Breast epithelium (tissue), 4 donors: ENCODE results near the gene CCDC14. TPM values are rescaled to one million over a fixed set of nuclear protein-coding genes. Genes with fewer than 3 reads are reported as not detected.

Source experiments
- DNase-seq, 2 donors: peaks; one replicate each; pipeline ENCODE4 v3.0.0-alpha.2; 2019; ENCODE audit warnings: low spot score in 2 of 2
- H3K27ac ChIP-seq, 2 donors: fragments of 200-600 bp; sonication (generic) in 1 of 2; one replicate each; pipeline ENCODE4 v1.5.1; 2016 to 2019; ENCODE audit warnings: mild to moderate bottlenecking in 1 of 2
- H3K27me3 ChIP-seq, 2 donors: fragments of 200-600 bp; sonication (generic) in 1 of 2; one replicate each; pipeline versions ENCODE4 v1.5.1 to v1.6.0; 2017 to 2019; ENCODE audit warnings: control low read depth in 1 of 2, mild to moderate bottlenecking in 1 of 2
- H3K36me3 ChIP-seq: fragments of 200-600 bp; one replicate; pipeline ENCODE4 v1.5.1; 2019
- H3K4me1 ChIP-seq, 2 donors: fragments of 200-600 bp; sonication (generic); one replicate each; pipeline ENCODE4 v1.5.1; 2016 to 2019; ENCODE audit warnings: control low read depth in 1 of 2
- H3K4me3 ChIP-seq, 3 donors: fragments of 200-600 bp; sonication (generic); 1 replicate in 2 of 3; 2 replicates in 1 of 3; pipeline ENCODE4 v1.5.1; 2016 to 2019; ENCODE audit warnings: mild to moderate bottlenecking in 3 of 3, moderate library complexity in 2 of 3
- H3K9me3 ChIP-seq, 2 donors: fragments of 200-600 bp; sonication (generic) in 1 of 2; one replicate each; pipeline ENCODE4 v1.5.1; 2016 to 2019; ENCODE audit warnings: control low read depth in 1 of 2
- CTCF ChIP-seq, 3 donors: fragments of 450-650 bp; IDR thresholded peaks; one replicate each; pipeline ENCODE4 v1.5.1; 2016 to 2017; ENCODE audit warnings: antibody characterized with exemption in 3 of 3, mild to moderate bottlenecking in 3 of 3, moderate library complexity in 3 of 3
- POLR2A ChIP-seq: fragments of 450-650 bp; IDR thresholded peaks from one replicate; pipeline ENCODE4 v1.6.1; 2016; ENCODE audit warnings: antibody characterized with exemption, mild to moderate bottlenecking, moderate library complexity
- POLR2AphosphoS5 ChIP-seq, 3 donors: sonication (generic); formaldehyde crosslinking; IDR thresholded peaks; one replicate each; pipeline ENCODE4 v1.6.1; 2017; ENCODE audit warnings: antibody characterized with exemption in 3 of 3
- intact Hi-C: fragments of 100-400 bp; cut with DNase I; formaldehyde crosslinking; loops from one replicate; pipeline ENCODE4 v1.15.1; 2023; ENCODE audit warnings: low total_unique reads
- total RNA-seq, 3 donors: library from RNA; depleted of rRNA; stranded (reverse); fragments of >200 nt; gene quantifications; one replicate each; pipeline ENCODE4 v1.1.0, GENCODE V29; 2016

CCDC14 gene
- total RNA-seq, 3 donors from 2014 or later: 43.2 to 94.7 (median 49.5) TPM

GRCh38 chr3:123872621-123873020, 88.4 kb downstream of the CCDC14 start:
- no peaks in the 10 kb centered on the region for H3K9me3 ChIP-seq
- no peaks in the 10 kb centered on the region for H3K4me1 ChIP-seq
- no peaks in the 10 kb centered on the region for H3K27me3 ChIP-seq
- H3K36me3 ChIP-seq: no peaks in the 10 kb centered on the region
- intact Hi-C loops: no loop called here
- no peak overlapping the region for H3K4me3 ChIP-seq
- TF ChIP-seq POLR2AphosphoS5 (IDR thresholded peaks at IDR 0.05): no peak
- no peak for TF ChIP-seq CTCF (IDR thresholded peaks at IDR 0.05)
- no peak for TF ChIP-seq POLR2A
- DNase-seq: no peak
- H3K27ac ChIP-seq: no peak overlapping the region

GRCh38 chr3:123871946-123872345, 89.1 kb downstream of the CCDC14 start:
- intact Hi-C loops: no loop called here
- Histone ChIP-seq H3K27ac (no peak overlapping the region), H3K36me3 (no peaks in the 10 kb centered on the region), H3K4me3 (no peak overlapping the region), H3K9me3 (no peaks in the 10 kb centered on the region), H3K4me1 (no peaks in the 10 kb centered on the region), H3K27me3 (no peaks in the 10 kb centered on the region)
- TF ChIP-seq CTCF (IDR thresholded peaks at IDR 0.05) (no peak), POLR2AphosphoS5 (IDR thresholded peaks at IDR 0.05) (no peak), POLR2A (no peak)
- DNase-seq: no peak

GRCh38 chr3:123870033-123870432, 91.0 kb downstream of the CCDC14 start:
- no peaks in the 10 kb centered on the region for H3K4me1 ChIP-seq
- H3K27me3 ChIP-seq: no peaks in the 10 kb centered on the region
- intact Hi-C loops: no loop called here
- TF ChIP-seq POLR2A: no peak
- TF ChIP-seq POLR2AphosphoS5 (IDR thresholded peaks at IDR 0.05): no peak
- TF ChIP-seq CTCF (IDR thresholded peaks at IDR 0.05): no peak
- no peaks in the 10 kb centered on the region for H3K36me3 ChIP-seq
- H3K4me3 ChIP-seq: no peak overlapping the region
- no peak for DNase-seq
- peaks cover 0 to 3% of the 10 kb centered on the region in 2 donors for H3K9me3 ChIP-seq
- no peak overlapping the region for H3K27ac ChIP-seq

- H3K4me1 ChIP-seq: no peaks in the 10 kb centered on the region
- no peaks in the 10 kb centered on the region for H3K36me3 ChIP-seq
- TF ChIP-seq POLR2A (no peak), POLR2AphosphoS5 (IDR thresholded peaks at IDR 0.05) (no peak)
- no peak for DNase-seq
- H3K9me3 ChIP-seq: peaks cover 0 to 3% of the 10 kb centered on the region in 2 donors
- no peak overlapping the region for H3K27ac ChIP-seq
- intact Hi-C loops: no loop called here
- H3K27me3 ChIP-seq: no peaks in the 10 kb centered on the region
- H3K4me3 ChIP-seq: no peak overlapping the region
Observed at GRCh38 chr3:123869165-123869564, 91.9 kb downstream of the CCDC14 start.

GRCh38 chr3:123864706-123865105, 96.3 kb downstream of the CCDC14 start:
- no peaks in the 10 kb centered on the region for H3K4me1 ChIP-seq
- intact Hi-C loops: no loop called here
- TF ChIP-seq POLR2A: no peak
- TF ChIP-seq CTCF (IDR thresholded peaks at IDR 0.05): no peak
- no peak for TF ChIP-seq POLR2AphosphoS5 (IDR thresholded peaks at IDR 0.05)

More at GRCh38 chr3:123864706-123865105, 96.3 kb downstream of the CCDC14 start:
- Histone ChIP-seq H3K27ac (no peak overlapping the region), H3K9me3 (peaks cover 0 to 3% of the 10 kb centered on the region in 2 donors), H3K36me3 (no peaks in the 10 kb centered on the region), H3K4me3 (no peak overlapping the region), H3K27me3 (no peaks in the 10 kb centered on the region)
- DNase-seq: no peak

Other genes starting within 250 kb of the CCDC14 start
- gene MYLK, start 76.9 kb downstream of the CCDC14 start, total RNA-seq: 100 to 1,000 TPM in 2 of 3 donors, 10 to 100 TPM in 1; 87.2 to 188 (median 181) TPM
- gene ROPN1, start 30.9 kb upstream of the CCDC14 start, total RNA-seq: 1 to 10 TPM in 2 of 3 donors, not detected in 1; 2.3 to 6.1 TPM
- gene KALRN, start 72.1 kb upstream of the CCDC14 start, total RNA-seq: 10 to 100 TPM; 36.3 to 82.3 (median 47.3) TPM